Heart right ventricle (tissue), 16 donors: Measurements from ENCODE around the gene ASB2. TPM values are rescaled to one million over a fixed set of nuclear protein-coding genes. Genes with fewer than 3 reads are reported as not detected.
A peak's percentile ranks its signal among the peaks of the same experiment; 100 is the strongest.

Source experiments
- ATAC-seq, 8 donors: fragments of 200-7000 bp; cut with Tn5 transposase; one replicate each; pipeline ENCODE4 v1.9.1; 2020; ENCODE audit warnings: mild to moderate bottlenecking in 8 of 8, moderate library complexity in 8 of 8, moderate number of reproducible peaks in 1 of 8
- DNase-seq, 2 donors: peaks; one replicate each; pipeline ENCODE4 v3.0.0-alpha.2; 2020
- H3K27ac ChIP-seq, 10 donors: fragments of 200-600 bp; sonication (generic) in 2 of 10; one replicate each; pipeline versions ENCODE4 v1.5.0 to v1.8.0; 2020 to 2022; ENCODE audit warnings: mild to moderate bottlenecking in 3 of 10
- H3K27me3 ChIP-seq, 7 donors: fragments of 200-600 bp; one replicate each; pipeline ENCODE4 v1.8.0; 2021 to 2022; ENCODE audit warnings: mild to moderate bottlenecking in 2 of 7
- H3K36me3 ChIP-seq, 9 donors: fragments of 200-600 bp; sonication (generic) in 1 of 9; one replicate each; pipeline versions ENCODE4 v1.5.0 to v1.8.0; 2020 to 2022; ENCODE audit warnings: mild to moderate bottlenecking in 2 of 9
- H3K4me1 ChIP-seq, 9 donors: fragments of 200-600 bp; sonication (generic) in 1 of 9; one replicate each; pipeline versions ENCODE4 v1.5.0 to v1.8.0; 2020 to 2022; ENCODE audit warnings: mild to moderate bottlenecking in 4 of 9
- H3K4me3 ChIP-seq, 10 donors: fragments of 200-600 bp; sonication (generic) in 2 of 10; one replicate each; pipeline versions ENCODE4 v1.5.0 to v1.8.0; 2020 to 2022; ENCODE audit warnings: mild to moderate bottlenecking in 7 of 10, moderate library complexity in 2 of 10
- H3K9me3 ChIP-seq, 11 donors: fragments of 200-600 bp in 10 of 11; sonication (generic) in 2 of 11; one replicate each; pipeline versions ENCODE4 v1.5.0 to v1.8.0; 2013 to 2022; ENCODE audit warnings: mild to moderate bottlenecking in 2 of 11, control low read depth in 1 of 11, moderate library complexity in 1 of 11
- WGBS, 2 donors: extraction: QIAGEN DNeasy Blood & Tissue Kit; methylation state at CpG; one replicate each; pipeline ENCODE4 v1.1.7; 2013; ENCODE audit warnings: inconsistent platforms in 1 of 2; 5-methylcytosine and 5-hydroxymethylcytosine counted together
- intact Hi-C, 10 donors: fragments of 100-400 bp; cut with DNase I; formaldehyde crosslinking; loops; one replicate each; pipeline versions ENCODE4 v1.11.1 to v1.14.2; 2022
- polyA plus RNA-seq, 2 donors: library from polyadenylated mRNA; stranded (reverse); fragments of 200-250 nt; gene quantifications; one replicate each; pipeline ENCODE4 v1.2.3, GENCODE V29; 2013
- total RNA-seq, 10 donors: library from RNA; stranded (reverse); fragmentation: NEBNext Ultra II Directional in 3 of 10; extraction: Animal tissue kit (Norgen Biotek cat#: 25700) in 3 of 10; gene quantifications; one replicate each; pipeline versions ENCODE4 v1.2.1 to v1.2.4, GENCODE V29; 2021 to 2023
- TF ChIP-seq, protein P1 (sequence below), 9 donors: fragments of 200-600 bp; sonication (generic) in 2 of 9; IDR thresholded peaks; one replicate each; pipeline versions ENCODE4 v1.5.0 to v1.8.0; 2021 to 2022; ENCODE audit warnings: antibody characterized with exemption in 9 of 9, mild to moderate bottlenecking in 5 of 9, moderate library complexity in 1 of 9
- donor health status: Arrhythmogenic right ventricular cardiomyopathy.
- donor health status: ischemic (EF 13 %, LVEDD 7.1; RV severe dilation, severe dysfunction).
- donor health status: healthy with polysubstance abuse.
- donor health status: DM: no; HTN: yes; CAD: no.
- donor health status: DM: no; HTN: no; CAD: no.
- donor health status: ischemic (EF 25% LVEDD 6.9; RV normal size, moderate dysfunction).
- donor health status: ischemic (EF 25% LVEDD 5.7; RV mildly dilated, moderate dysfunction).
- donor health status: healthy.
- donor health status: DM: yes; HTN: yes; CAD: no.
- donor health status: Ischemic cardiomyopathy.
- donor health status: ischemic (EF 35%, LVEDD 5.7; RV mildly dilated, moderate dysfunction).
- donor health status: nonischemic (EF 11% LVEDD 7.7; RV severe dilation, severe dysfunction).
- donor health status: DM: yes; HTN: yes; CAD: no.
- donor health status: PGD.
- donor health status: ischemic (EF 29% LVEDD 5.4; RV normal size, mild dysfunction).
- donor health status: nonischemic (EF 23%, LVEDD 6.1; RV moderate dilation, normal function).

Gene ASB2
- total and polyA plus RNA-seq, 12 donors, result 19.6 to 374 (median 168) TPM

GRCh38 chr14:93928184-93929047, 48.0 kb downstream of the ASB2 start:
- Histone ChIP-seq H3K4me3 (no peak overlapping the region), H3K27me3 (no peaks in the 10 kb centered on the region), H3K27ac (no peak overlapping the region), H3K36me3 (peaks cover 0 to 24% (median 0%) of the 10 kb centered on the region in 9 donors), H3K4me1 (no peaks in the 10 kb centered on the region), H3K9me3 (no peaks in the 10 kb centered on the region)
- intact Hi-C loops, result no loop called here
- peak in 1 of 8 donors; percentile 1 for ATAC-seq
- TF ChIP-seq, protein P1, sequence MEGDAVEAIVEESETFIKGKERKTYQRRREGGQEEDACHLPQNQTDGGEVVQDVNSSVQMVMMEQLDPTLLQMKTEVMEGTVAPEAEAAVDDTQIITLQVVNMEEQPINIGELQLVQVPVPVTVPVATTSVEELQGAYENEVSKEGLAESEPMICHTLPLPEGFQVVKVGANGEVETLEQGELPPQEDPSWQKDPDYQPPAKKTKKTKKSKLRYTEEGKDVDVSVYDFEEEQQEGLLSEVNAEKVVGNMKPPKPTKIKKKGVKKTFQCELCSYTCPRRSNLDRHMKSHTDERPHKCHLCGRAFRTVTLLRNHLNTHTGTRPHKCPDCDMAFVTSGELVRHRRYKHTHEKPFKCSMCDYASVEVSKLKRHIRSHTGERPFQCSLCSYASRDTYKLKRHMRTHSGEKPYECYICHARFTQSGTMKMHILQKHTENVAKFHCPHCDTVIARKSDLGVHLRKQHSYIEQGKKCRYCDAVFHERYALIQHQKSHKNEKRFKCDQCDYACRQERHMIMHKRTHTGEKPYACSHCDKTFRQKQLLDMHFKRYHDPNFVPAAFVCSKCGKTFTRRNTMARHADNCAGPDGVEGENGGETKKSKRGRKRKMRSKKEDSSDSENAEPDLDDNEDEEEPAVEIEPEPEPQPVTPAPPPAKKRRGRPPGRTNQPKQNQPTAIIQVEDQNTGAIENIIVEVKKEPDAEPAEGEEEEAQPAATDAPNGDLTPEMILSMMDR (IDR thresholded peaks at IDR 0.05), result no peak
- WGBS, 2 donors, result 87 to 88% methylated on average over 26 of the region's 26 CpGs
- no peak for DNase-seq

DNA sequence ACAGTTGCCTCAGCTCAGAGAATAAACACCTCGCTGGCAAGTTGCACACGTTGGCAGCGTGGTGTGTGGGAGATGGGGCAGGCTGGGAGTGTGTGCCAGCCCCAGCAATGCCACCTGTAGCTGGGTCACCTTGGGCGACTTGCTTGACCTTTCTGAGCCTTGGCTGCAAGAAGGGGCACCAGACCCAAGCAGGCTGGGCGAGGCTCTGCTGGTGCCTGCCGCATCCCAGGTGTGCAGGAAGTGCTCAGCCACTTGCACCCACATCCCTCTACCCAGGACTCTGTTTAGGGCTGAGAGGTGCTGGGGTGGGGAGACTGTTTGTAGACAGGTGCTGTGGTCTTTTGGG, 48.6 kb downstream of the ASB2 start:
- TF ChIP-seq, protein P1 (IDR thresholded peaks at IDR 0.05), result no peak
- WGBS, 2 donors, result 57 to 62% methylated on average over 6 of the region's 6 CpGs
- Histone ChIP-seq H3K9me3 (no peaks in the 10 kb centered on the region), H3K36me3 (peaks cover 0 to 17% (median 0%) of the 10 kb centered on the region in 9 donors), H3K4me3 (no peak overlapping the region), H3K27me3 (no peaks in the 10 kb centered on the region), H3K27ac (no peak overlapping the region), H3K4me1 (no peaks in the 10 kb centered on the region)
- intact Hi-C loops, result no loop called here
- ATAC-seq (peak in 1 of 8 donors; percentile 6), DNase-seq (no peak)

DNA sequence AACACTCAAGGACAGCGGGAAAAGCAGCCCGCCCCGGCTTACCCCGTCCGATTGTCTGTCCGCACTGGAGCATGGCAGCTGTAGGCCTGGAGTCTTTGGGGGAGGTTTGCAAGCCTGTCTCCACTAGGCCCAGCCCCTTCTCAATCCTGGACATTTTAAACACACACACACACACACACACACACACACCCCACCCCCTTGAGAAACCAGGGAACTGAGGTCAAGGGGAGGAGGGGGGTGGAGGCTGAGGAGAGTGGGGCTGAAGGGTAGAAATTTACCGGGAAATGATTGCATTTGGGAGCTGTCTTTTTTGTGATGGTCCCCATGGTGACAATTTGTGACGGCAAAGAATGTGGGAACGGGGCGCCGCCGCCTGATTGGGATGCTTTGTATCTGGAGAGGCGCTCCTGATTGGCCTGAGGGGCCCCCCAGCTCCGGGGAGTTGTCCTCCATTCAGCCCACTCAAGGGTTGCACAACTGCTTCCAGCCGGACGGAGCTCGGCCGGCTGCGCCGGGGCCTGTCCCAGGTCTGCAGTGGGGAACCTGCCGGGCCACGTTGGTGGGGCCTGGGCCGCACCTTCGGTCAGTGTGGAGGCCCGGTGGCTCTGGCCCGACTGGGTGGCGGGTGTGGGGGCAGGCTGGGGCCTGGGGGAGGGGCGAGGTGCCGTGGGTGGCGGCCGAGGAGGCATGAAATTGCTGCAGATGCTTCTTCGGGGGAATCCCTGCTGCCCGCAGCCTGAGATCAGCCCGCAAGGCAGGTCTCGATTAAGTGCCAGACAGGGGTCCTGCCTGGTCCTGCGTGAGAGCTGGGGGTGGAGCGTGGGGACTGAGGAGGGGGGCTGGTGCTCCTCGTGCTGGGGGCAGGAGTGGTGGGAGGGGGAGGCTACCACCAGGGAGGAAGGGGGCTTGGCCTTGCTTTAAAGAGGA, 49.2 kb downstream of the ASB2 start, which contains the start of gene FAM181A:
FAM181A (plus strand) TSS at position 472 of the 927 bp plus-strand sequence. CDS start 942 bp downstream, outside the sequence.
- no peaks in the 10 kb centered on the region for H3K4me1 ChIP-seq
- no peak for DNase-seq
- TF ChIP-seq, protein P1 (IDR thresholded peaks at IDR 0.05), result no peak
- 71 to 72% methylated on average over 38 of the region's 38 CpGs for WGBS, 2 donors
- no peak within 1 kb of the TSS for H3K27ac ChIP-seq
- intact Hi-C loops, result no loop called here
- no peaks in the 10 kb centered on the region for H3K9me3 ChIP-seq
- no peak within 1 kb of the TSS for H3K4me3 ChIP-seq
- H3K36me3 ChIP-seq, result peaks cover 0 to 11% (median 0%) of the 10 kb centered on the region in 9 donors
- ATAC-seq, result peak in 2 of 8 donors; percentile 29 to 34
- H3K27me3 ChIP-seq, result no peaks in the 10 kb centered on the region

GRCh38 chr14:93926245-93926872, 50.0 kb downstream of the ASB2 start:
- TF ChIP-seq, protein P1 (IDR thresholded peaks at IDR 0.05), result no peak
- Histone ChIP-seq H3K27me3 (no peaks in the 10 kb centered on the region), H3K9me3 (no peaks in the 10 kb centered on the region), H3K27ac (no peak overlapping the region), H3K4me3 (no peak overlapping the region), H3K36me3 (peaks cover 0 to 9% (median 0%) of the 10 kb centered on the region in 9 donors), H3K4me1 (no peaks in the 10 kb centered on the region)
- no peak for DNase-seq
- 87 to 88% methylated on average over 21 of the region's 21 CpGs for WGBS, 2 donors
- ATAC-seq, result no peak
- intact Hi-C loops, result no loop called here
